ENCODE measurements around the gene KRTAP22-2.

Gene KRTAP22-2

GRCh38 chr21:30555095-30555494 is 35.1 kb downstream of the KRTAP22-2 start:
- H3K4me3 ChIP-seq (ENCODE audit: control insufficient read depth, low read depth, low read length): no peak overlapping the region
- TF ChIP-seq, protein P1, sequence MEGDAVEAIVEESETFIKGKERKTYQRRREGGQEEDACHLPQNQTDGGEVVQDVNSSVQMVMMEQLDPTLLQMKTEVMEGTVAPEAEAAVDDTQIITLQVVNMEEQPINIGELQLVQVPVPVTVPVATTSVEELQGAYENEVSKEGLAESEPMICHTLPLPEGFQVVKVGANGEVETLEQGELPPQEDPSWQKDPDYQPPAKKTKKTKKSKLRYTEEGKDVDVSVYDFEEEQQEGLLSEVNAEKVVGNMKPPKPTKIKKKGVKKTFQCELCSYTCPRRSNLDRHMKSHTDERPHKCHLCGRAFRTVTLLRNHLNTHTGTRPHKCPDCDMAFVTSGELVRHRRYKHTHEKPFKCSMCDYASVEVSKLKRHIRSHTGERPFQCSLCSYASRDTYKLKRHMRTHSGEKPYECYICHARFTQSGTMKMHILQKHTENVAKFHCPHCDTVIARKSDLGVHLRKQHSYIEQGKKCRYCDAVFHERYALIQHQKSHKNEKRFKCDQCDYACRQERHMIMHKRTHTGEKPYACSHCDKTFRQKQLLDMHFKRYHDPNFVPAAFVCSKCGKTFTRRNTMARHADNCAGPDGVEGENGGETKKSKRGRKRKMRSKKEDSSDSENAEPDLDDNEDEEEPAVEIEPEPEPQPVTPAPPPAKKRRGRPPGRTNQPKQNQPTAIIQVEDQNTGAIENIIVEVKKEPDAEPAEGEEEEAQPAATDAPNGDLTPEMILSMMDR (IDR thresholded peaks at IDR 0.05; ENCODE audit: control insufficient read depth, insufficient read depth, low read depth, low read length, missing control alignments): no peak
- DNase-seq (ENCODE audit: low read depth): no peak

DNA sequence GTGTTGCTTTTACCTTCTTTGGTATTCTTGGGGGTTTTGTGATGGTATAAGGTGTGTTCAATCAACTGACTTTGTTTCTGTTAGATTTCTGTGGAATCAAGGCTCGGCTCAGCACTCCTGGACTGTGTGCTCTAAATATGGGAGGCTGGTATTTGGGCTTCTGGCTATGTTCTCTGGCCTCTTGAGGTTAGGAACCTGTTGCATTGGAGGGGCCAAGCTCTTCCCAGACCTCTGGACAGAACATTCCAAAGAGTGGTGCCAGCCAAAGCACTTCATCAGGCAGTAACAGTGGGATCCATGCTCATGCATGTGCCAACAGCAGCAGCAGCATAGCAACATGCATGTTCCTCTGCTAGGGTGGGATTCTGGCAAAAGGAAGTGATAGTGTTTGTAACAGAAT is 37.4 kb downstream of the KRTAP22-2 start:
- no peak overlapping the region for H3K4me3 ChIP-seq (ENCODE audit: control insufficient read depth, low read depth, low read length)
- DNase-seq (ENCODE audit: low read depth): no peak
- TF ChIP-seq, protein P1 (IDR thresholded peaks at IDR 0.05; ENCODE audit: control insufficient read depth, insufficient read depth, low read depth, low read length, missing control alignments): no peak

DNA sequence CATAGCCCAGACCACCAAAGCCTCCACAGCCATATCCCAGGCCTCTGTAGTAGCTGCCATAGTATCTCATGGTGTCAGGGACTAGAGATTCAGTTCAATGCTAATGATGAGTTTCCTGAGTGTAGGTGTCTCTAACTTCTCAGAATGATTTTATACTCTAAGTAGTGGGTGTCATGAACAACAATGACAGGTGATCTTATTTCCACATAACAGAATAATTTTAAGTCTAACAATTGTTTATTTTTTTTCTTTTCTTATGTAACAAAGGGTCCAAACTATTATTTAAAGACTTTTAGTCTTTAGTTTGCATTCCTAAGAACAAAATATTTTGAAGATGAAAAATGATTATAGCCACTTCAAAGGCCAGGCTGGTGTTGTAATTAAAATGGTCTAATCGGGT is 48.4 kb downstream of the KRTAP22-2 start, which contains the start of gene KRTAP19-6:
KRTAP19-6 (minus strand) TSS at position 101 of the 400 bp plus-strand sequence; CDS start at position 70, 31 bp downstream.
- TF ChIP-seq, protein P1 (IDR thresholded peaks at IDR 0.05; ENCODE audit: control insufficient read depth, insufficient read depth, low read depth, low read length, missing control alignments): no peak
- H3K4me3 ChIP-seq (ENCODE audit: control insufficient read depth, low read depth, low read length): no peak within 1 kb of the TSS
- no peak for DNase-seq (ENCODE audit: low read depth)

Data from AG09309 (cell line).